ENCODE measurements around the gene SEH1L.

The SEH1L gene

GRCh38 chr18:12943215-12943614 is 4.6 kb upstream of the SEH1L start:
- POLR2A ChIA-PET = interaction anchor here (1.2 to 6.9 kb wide), 3 partner anchors 48 to 241 kb away, joined by 3 to 66 read pairs (median 3); partner anchors contain the start of genes CEP192, CEP76 and PSMG2
- no peak overlapping the region for H3K27ac ChIP-seq (ENCODE audit: extremely low read depth, low read depth, low read length)
- H3K36me3 ChIP-seq (ENCODE audit: control insufficient read depth in 2 of 2, insufficient read depth in 1 of 2, low read length in 2 of 2) = no peaks in the 10 kb centered on the region
- no peak overlapping the region for H3K4me3 ChIP-seq (ENCODE audit: low read depth, low read length)
- TF ChIP-seq ZNF133 (tag by site-specific recombination; IDR thresholded peaks at IDR 0.05) (no peak), ZBTB26 (tag by site-specific recombination; optimal IDR thresholded peaks at IDR 0.05) (no peak), ZBTB10 (tag by site-specific recombination; IDR thresholded peaks at IDR 0.05) (no peak), ZNF624 (tag by site-specific recombination; IDR thresholded peaks at IDR 0.05) (no peak), ZNF354C (tag by site-specific recombination; IDR thresholded peaks at IDR 0.05; ENCODE audit: borderline replicate concordance, low read depth) (no peak), TCF7L2 (IDR thresholded peaks at IDR 0.05; ENCODE audit: borderline replicate concordance, low read depth, low read length) (no peak), ZNF514 (tag by site-specific recombination; IDR thresholded peaks at IDR 0.05) (no peak), GLIS1 (tag by site-specific recombination; IDR thresholded peaks at IDR 0.05) (peak; percentile 68)
- H3K9me3 ChIP-seq (ENCODE audit: control insufficient read depth, insufficient read depth, low read depth, low read length) = no peaks in the 10 kb centered on the region
- CTCF ChIA-PET = interaction anchor here (0.5 to 3.1 kb wide), 7 partner anchors 9 to 1101 kb away, joined by 3 to 17 read pairs (median 5); no protein-coding TSS in a partner anchor
- H3K4me1 ChIP-seq (ENCODE audit: control insufficient read depth, insufficient read depth, low read length) = peaks cover 5% of the 10 kb centered on the region

GRCh38 chr18:12944709-12945108 is 3.1 kb upstream of the SEH1L start:
- Histone ChIP-seq H3K36me3 (ENCODE audit: control insufficient read depth in 2 of 2, insufficient read depth in 1 of 2, low read length in 2 of 2) (no peaks in the 10 kb centered on the region; a peak in 1 of 3 replicates), H3K27ac (ENCODE audit: extremely low read depth, low read depth, low read length) (no peak overlapping the region), H3K4me3 (ENCODE audit: low read depth, low read length) (no peak overlapping the region), H3K9me3 (ENCODE audit: control insufficient read depth, insufficient read depth, low read depth, low read length) (no peaks in the 10 kb centered on the region), H3K4me1 (ENCODE audit: control insufficient read depth, insufficient read depth, low read length) (peaks cover 5% of the 10 kb centered on the region)
- TF ChIP-seq OSR2 (tag by site-specific recombination; IDR thresholded peaks at IDR 0.05) (peak; percentile 48; the same call in 1 of the 2 replicates), REST (tag by site-specific recombination; IDR thresholded peaks at IDR 0.05) (no peak), ZNF561 (tag by site-specific recombination; IDR thresholded peaks at IDR 0.05; ENCODE audit: borderline replicate concordance) (no peak), ZNF623 (tag by site-specific recombination; IDR thresholded peaks at IDR 0.05) (no peak), ZNF341 (tag by site-specific recombination; IDR thresholded peaks at IDR 0.05; ENCODE audit: low read depth) (peak; percentile 54)
- CTCF ChIA-PET = interaction anchor here (0.5 to 3.1 kb wide), 4 partner anchors 10 to 553 kb away, joined by 5 to 17 read pairs (median 6); no protein-coding TSS in a partner anchor
- POLR2A ChIA-PET = interaction anchor here (1.3 to 6.9 kb wide), 2 partner anchors 46 to 204 kb away, joined by 4 to 66 read pairs; partner anchors contain the start of gene CEP192

All from HEK293 (cell line).